HG02973 (cell line): ENCODE measurements around the gene LYPD3.
A peak's percentile ranks its signal among the peaks of the same experiment; 100 is the strongest.
"Not testable (repeated sequence)": the region's sequence is repeated elsewhere in the genome, so short reads cannot be mapped to it uniquely, and the experiment has no call there.

Experiments used
- ATAC-seq: cut with Tn5 transposase; IDR thresholded peaks from one replicate; pipeline ENCODE4 v1.9.1; 2021; ENCODE audit warnings: moderate library complexity; ENCODE audit not compliant: unreplicated experiment

LYPD3 gene

DNA sequence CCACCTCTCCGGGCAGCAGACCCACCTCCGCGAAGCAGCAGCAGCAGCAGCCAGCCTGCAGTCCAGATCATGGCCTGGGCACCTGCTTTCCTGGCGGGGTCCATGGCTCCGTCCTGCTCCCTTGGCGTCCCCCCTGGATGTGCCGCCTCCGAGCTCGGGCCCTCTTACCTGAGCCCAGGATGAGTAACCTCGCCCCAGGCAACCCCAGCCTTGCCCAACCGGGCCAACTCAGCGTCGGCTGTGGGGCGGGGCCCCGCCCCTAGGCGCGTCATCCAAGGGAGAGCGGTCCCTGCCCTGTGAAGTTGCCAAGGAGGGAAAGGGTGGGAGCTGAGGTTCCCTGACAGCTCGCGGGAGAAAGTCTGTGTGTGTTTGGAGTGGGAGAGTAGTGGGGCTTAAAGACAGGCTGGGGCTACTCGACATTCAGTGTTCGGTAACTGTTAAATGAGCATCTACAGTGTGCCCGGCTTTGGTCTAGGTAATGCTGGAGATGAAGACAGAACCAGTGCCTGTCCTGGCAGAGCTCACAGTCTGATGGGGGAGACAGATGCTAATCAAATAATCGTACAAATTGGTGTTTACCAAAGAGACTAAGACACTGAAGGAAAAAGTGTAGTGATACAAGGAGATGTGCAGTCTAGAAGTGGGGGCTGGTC, at the start of gene LYPD3:
TSS of gene LYPD3 (minus strand) at position 141 of the 653 bp plus-strand sequence. CDS start at position 104, 37 bp downstream.
- ATAC-seq = no peak

DNA sequence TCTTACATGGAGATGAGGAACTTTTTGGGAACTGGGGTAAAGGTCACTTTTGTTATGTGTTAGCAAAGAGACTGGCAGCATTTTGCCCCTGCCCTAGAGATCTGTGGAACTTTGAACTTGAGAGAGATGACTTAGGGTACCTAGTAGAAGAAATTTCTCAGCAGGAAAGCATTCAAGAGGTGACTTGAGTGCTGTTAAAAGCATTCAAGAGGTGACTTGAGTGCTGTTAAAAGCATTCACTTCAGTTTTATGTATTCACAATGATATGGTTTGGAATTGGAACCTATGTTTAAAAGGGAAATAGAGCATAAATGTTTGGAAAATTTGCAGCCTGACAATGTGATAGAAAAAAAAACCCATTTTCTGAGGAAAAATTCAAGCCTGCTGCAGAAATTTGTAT, 47.0 kb upstream of the LYPD3 start:
- ATAC-seq = not testable (repeated sequence)

DNA sequence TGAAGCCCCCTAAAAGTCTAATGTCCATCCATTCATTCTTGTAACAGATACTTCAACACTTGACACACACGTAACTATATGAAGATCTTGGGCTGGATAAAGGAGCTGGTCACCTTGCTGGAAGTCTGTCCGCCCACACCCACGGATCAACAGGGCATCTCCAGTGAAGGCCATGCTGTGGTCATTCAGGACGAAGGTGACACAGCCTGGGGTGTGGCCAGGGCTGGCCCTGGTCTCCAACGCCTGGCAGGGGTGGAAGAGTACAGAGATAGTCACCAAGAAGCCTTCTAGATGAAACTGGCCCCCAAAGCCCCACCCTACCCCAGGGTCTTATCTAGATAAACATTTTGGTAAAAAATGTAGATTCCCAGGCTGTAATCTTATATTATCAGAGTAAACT, 45.9 kb upstream of the LYPD3 start:
- no peak for ATAC-seq

DNA sequence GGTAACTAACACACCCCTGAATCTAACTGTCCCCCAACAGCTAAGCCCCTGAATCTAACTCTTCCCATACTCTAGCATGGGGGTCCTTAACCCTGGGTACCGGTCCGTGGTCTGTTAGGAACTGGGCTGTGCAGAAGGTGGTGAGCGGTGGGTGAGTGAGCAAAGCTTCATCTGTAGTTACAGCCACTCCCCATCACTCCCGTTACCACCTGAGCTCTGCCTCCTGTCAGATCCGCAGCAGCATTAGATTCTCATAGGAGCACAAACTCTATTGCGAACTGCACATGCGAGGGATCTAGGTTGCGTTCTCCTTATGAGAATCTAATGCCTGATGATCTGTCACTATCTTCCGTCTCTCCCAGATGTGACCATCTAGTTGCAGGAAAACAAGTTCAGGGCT, 45.3 kb upstream of the LYPD3 start:
- ATAC-seq = no peak

DNA sequence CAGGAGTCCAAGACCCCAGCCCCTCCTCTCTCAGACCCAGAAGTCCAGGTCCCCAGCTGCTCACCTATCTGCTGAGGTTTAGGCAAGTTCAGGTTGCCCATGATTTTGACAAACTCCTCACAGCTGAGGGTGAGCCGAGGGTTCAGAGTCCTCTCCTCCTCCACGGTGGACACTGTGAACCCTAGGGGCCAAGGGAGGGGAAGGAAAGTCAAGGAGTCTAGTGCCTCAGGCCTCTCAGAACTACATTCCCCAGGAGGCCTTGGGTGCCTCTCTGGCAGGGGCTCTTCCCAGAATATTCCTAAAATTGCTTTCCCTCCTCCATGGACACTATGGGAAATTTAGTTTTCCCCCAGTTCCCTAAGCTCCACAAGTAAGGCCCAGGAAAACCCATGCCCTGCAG, 42.5 kb upstream of the LYPD3 start:
- no peak for ATAC-seq

DNA sequence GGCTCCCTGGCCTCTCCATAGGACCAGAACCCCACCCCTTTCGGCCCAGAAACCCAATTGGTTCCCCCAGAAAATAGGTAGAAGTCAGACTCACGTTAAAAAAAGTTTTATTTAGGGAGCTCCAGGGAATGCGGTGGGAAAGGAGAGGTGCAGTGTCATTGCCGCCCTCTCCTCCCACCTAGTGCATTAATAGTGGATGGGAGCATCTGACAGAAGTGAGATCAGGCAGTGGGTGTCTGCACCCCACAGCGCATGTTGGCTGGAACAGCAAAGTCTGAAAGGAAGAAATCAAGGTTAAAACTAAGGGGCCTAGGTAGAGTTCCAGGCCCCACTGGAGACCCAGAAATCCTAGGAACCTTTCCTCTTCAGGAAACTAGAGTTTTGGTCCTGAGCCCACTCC, 41.2 kb upstream of the LYPD3 start:
- ATAC-seq = no peak

DNA sequence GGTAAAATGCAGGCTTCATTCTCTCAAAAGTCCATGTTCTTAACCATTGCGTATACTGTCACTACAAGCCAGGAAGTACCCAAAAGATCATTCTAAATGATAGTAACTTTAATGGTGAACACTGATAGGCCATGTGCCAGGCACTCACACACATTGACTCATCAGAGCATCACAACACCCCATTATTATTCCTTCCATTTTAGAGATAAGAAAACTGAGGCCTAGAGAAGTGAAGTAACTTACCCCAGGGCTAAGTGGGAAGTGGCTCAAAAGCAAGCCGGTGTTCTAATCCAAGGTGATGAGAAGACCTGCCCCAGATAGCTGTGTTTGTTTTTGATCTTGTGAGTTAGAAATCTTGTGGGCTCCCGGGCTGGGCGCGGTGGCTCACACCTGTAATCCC, 40.5 kb upstream of the LYPD3 start:
- no peak for ATAC-seq

DNA sequence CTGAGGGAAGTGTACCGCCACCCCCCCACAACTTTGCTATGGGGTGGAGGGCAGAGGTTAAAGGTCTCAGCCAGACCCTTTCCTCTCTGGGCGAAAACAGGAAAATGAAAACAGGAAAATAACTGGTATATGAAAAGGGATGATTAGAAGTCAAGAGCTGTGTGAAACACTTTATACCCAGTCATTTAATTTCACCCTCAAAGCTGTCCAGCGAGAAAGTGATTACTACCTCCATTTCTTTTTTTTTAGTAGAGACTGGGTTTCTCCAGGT, 39.7 kb upstream of the LYPD3 start:
- no peak for ATAC-seq

DNA sequence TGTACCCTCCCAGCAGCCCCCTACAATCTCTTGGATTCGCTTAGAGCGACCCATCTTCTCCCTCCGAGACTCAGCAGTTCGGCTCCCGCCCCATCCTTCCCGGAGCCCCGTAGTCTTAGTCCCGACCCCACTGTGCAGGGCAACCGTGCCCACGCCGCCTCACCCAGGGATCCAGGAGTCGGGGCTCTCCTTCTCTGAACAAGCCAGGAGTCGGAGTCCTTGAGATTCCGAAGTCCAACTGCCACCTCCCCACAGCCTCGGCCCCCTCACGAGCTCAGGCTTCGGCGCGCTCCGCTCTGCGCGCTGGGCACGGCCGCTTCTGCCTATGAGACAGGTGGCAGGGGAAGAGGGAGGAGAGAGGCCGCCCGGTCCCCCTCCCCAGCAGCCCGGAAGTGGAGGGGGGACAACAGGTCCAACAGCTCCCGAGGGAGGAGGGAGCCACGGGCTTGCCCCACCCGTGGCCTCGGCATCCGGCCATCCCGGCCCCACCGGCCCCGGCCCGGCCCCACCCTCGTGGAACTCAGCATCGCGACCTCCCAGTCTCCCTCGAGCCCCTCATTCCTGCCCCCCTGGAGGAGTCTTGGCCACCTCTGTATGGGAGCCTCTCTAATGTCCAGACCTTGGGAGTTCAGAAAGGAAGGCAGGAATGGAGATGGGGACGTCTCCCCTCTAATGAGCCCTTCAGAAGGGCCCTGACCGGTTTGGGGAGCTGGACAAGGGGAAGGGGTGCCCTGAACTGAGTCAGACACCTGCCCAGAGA, 39.2 kb upstream of the LYPD3 start, which contains the start of gene PHLDB3:
TSS of gene PHLDB3 (minus strand) at position 321 of the 760 bp plus-strand sequence. CDS start 628 bp downstream, outside the sequence.
- ATAC-seq = peak; percentile 14

DNA sequence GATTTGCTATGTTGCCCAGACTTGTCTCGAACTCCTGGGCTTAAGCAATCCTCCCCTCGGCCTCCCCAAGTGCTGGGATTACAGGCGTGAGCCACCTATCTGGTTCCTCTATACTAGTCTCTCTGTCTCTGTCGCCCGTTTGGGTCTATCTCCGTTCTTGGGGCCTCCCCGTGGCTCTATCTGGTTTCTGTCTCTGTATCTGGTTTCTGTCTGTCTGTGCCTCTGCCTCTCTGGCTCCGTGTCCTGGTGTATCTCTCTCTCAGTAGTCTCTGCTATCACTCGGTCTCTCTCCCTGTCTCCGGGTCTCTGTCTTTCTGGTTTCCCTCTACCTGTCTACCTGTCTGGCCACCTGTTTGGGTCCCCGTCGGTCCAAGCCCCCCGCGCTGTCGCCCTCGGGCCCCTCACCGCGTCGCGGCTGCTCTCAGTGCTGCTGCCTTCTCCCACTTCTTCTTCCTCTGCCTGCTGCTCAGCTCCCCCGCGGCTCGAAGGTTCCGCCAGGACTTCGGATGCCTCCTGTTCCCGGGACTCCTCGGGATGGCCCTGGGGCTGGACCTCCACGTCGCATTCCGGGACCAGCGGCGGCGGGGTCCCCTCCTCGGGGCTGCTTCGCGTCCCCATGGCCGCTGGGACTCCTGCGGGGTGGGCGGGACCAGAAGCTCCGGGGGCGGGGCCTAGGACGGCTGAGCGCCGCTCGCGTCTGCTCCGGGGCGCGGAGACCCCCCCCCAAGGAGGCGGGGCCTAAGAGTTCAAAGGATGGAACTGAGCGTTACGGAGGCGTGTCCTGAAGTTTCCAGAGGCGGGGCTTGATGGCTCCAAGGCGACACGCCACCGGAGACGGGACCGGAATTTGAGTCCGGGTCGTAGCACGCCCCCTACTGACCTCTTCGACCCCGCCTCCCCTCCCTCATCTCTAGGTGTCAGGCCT, 38.4 kb upstream of the LYPD3 start:
- ATAC-seq = peak; percentile 77

DNA sequence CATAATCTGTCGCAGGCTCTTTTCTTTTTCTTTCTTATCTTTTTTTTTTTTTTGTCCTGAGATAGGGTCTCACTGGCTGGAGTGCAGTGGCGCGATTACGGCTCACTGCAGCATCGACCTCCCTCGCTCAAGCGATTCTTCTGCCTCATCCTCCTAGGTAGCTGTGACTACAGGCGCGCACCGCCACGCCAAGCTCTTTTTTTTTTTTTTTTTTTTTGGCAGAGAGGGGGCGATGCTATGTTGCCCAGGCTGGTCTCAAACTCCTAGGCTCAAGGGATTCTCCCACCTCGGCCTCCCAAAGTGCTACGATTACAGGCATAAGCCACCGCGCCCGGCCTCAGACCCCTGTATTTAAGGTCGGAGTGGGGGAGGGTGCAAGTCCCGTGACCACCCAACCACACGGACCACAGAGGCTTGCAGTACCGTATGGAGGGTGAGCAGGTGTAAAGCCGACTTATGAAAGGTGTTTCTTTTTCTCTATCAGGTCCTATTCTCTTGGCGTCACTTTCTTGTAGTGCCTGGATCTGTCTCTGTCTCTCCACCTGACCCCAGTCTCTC, 37.1 kb upstream of the LYPD3 start:
- ATAC-seq = no peak

DNA sequence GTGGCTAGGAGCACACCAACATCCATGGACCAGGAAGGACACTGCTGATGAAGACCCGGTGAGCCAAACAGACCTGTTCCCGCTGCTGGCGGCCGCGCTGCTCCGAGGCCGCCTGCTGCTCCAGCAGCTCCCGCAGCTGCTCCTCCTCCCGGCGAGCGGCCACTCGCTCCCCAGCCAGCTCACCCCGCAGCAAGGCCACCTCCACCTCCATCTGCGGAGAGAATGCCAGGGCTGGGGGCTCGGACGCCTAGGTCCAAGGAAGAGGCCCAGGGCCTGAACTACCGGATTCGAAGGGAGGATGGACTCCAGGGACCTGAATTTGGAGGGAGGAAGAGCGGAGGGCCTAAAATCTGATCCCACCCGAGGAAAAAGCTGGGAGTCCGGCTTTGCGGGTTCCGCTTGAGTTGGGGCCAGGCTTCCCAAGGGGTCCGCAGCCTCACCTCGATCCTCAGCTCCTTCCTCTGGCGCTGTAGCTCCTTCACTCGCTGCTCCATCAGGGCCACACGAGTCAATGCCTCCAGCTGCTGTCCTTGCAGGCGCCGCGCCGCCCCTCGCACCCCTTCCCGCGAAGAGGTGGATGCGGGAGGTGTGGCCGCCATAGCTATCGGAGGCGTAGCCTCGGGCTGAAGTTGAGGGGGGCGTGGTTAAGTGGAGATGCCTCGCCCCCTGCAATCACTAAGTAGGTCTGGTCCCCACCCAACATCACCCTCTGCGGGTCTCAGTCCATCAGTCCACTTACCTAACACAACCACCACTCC, 36.4 kb upstream of the LYPD3 start:
- ATAC-seq = no peak

DNA sequence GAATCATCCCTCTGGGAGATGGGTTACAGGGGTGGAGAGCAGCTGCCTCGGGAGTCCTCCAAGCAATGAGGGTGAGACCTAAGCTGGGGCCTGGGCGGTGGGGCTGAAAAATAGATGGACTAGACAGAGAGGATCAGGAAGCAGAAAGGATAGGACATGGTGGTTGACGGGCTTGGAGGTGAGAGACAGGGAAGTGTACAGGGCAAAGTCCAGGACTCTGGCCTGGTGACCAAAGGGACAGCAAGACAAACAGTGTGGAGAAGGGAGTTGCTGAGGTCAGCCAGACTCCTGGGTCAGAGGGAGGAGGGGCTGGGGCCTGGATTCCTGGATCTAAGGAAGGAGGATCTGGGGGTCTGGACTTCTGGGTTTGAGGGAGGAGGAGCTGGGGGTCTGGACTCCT, 33.6 kb upstream of the LYPD3 start:
- no peak for ATAC-seq

DNA sequence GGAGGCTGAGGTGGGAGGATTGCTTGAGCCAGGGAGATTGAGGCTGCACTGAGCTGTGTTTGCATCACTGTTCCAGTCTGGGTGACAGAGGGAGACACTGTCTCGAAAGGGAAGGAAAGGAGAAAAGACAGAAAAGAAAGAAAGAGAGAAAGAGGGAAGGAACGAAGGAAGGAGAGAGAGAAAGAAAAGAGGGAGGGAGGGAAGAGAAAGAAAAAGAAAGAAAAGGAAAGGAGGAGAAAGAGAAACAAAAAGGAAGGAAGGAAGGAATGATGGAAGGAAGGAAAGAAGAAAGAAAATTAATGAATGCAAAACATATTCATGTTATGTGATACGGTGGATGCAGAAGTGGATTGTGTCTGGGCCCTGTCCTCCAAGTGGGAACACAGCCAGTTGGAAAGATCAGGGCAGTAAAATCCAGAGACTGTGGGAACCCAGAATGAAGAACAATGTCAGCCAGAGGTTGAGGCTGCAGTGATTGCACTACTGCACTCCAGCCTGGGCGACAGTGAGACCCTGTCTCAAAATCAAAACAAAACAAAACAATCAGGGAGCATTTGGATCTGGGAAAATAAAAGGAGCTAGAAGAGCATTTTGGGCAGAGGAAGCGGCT, 32.9 kb upstream of the LYPD3 start:
- no peak for ATAC-seq

DNA sequence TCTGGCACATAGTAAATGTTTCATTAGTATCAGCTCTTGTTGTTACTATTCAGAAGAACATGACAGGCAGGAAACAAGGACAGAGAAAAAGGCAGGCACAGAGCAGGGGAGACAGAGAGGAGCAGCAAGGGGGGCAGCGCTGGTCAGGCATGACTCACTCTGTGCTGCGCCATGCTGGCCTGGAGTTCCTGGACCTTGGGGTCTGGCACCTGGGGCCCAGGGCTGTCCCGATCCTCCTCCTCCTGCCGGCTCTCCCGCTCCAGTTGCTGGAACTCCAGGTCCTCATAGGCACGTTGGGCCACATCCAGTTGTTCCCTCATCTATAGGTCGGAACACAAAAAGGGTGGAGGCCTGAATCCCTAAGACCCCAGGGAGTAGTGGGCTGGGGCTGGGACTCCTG, 31.6 kb upstream of the LYPD3 start:
- ATAC-seq = no peak

DNA sequence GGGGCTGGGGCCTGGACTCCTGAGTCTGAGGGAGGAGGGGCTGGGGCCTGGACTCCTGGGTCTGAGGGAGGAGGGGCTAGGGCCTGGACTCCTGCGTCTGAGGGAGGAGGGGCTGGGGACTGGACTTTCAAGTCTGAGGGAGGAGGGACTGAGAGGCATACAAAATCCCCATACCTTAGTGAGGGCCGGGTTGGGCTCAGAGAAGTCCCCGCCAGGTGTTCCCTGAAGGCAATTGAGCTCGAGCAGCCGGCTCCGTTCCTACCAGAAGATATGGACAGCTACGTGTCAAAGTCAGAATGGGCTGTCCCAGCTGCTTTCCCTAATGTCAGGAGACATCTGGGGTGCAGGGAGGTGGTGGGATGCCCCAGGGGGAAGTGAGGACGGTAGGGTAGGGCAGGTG, 29.7 kb upstream of the LYPD3 start:
- ATAC-seq = no peak

DNA sequence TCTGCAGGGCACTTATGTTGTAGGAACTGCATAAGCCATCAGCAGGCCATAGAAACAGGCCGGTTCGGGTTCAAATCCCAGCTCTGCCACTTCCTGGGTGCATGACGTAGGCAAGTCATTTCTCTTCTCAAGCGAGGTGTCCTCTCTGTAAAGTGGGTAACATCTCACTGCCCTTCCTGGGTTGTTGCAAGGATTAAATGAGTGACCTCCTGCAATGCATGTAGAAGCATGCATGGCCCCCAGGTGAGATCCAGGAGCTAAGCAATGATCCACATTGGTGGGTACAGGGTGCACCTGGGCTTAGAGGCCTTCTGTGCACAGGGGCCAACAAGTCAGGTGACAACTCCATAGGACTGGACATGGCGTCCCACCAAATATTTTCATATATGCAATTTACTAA, 25.4 kb upstream of the LYPD3 start:
- no peak for ATAC-seq

DNA sequence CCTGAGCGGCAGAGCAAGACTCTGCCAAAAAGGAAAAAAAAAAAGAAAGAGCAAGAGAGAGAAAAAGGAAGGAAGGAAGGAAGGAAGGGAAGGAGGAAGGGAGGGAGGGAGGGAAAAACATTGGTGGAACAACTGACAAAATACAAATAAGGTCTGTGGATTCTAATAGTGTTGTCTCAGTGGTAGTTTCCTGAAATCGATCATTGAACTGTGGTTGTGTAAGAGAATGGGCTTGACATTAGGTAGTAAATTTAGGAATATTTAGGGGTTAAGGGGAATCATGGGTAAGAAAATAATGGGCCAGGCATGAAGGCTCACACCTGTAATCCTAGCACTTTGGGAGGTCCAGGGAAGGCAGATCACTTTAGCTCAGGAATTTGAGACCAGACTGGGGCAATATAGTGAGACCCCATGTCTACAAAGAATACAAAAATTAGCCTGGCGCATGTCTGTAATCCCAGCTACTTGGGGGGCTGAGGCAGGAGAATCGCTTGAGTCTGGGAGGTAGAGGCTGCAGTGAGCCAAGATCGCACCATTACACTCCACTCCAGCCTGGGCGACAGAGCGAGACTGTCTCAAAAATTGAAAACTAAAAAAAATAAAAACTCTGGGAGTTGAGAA, 24.7 kb upstream of the LYPD3 start:
- ATAC-seq = no peak

DNA sequence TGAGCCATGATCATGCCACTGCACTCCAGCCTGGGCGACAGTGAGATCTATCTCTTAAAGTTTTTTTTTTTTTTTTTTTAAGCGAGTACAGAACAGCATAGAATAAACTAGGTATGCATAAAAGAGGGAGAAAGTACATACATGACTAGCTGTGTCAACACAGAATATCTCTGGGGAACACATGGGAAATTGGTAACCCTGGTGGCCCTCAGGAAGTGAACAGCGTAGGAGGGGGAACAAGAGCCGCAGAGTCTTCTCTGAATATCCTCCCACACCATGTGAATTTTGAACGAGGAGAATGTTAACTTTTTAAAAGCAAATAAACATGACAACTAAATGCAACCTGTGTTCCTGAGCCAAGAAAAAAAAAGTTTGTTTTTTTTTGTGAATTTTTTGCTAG, 23.9 kb upstream of the LYPD3 start:
- ATAC-seq = no peak

DNA sequence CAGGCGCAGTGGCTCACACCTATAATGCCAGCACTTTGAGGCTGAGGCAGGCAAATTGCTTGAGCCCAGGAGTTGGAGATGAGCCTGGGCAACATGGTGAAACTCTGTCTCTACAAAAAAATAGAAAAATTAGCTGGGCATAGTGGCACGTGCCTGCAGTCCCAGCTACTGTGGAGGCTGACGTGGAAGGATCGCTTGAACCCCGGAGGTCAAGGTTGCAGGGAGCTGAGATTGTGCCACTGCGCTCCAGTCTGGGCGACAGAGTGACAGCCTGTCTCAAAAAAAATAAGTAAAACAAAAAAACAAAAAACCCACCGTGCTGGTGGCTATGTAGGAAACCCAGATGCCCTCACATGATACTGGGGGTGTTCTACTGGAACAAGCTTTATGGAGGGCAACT, 22.8 kb upstream of the LYPD3 start:
- no peak for ATAC-seq
